T47D (cell line): Measurements from ENCODE around the gene NACC2.
A peak's percentile ranks its signal among the peaks of the same experiment; 100 is the strongest.

Experiments used
- DNase-seq, 2 experiments: peaks; one replicate each; pipeline versions ENCODE4 v3.0.0 to v3.0.0-alpha.2; 2011 to 2012; ENCODE audit warnings: low read depth in 1 of 2, low spot score in 1 of 2
- JUND ChIP-seq: IDR thresholded peaks from 2 replicates; pipeline ENCODE4 v1.6.1; 2012; ENCODE audit warnings: low read depth
- in situ Hi-C: cut with HindIII; loops from 2 replicates; pipeline ENCODE4 v1.10.0; 2016; ENCODE audit warnings: low sequenced_read_pairs, low pct_unique_long_range_greater_than_20kb

Gene NACC2

DNA sequence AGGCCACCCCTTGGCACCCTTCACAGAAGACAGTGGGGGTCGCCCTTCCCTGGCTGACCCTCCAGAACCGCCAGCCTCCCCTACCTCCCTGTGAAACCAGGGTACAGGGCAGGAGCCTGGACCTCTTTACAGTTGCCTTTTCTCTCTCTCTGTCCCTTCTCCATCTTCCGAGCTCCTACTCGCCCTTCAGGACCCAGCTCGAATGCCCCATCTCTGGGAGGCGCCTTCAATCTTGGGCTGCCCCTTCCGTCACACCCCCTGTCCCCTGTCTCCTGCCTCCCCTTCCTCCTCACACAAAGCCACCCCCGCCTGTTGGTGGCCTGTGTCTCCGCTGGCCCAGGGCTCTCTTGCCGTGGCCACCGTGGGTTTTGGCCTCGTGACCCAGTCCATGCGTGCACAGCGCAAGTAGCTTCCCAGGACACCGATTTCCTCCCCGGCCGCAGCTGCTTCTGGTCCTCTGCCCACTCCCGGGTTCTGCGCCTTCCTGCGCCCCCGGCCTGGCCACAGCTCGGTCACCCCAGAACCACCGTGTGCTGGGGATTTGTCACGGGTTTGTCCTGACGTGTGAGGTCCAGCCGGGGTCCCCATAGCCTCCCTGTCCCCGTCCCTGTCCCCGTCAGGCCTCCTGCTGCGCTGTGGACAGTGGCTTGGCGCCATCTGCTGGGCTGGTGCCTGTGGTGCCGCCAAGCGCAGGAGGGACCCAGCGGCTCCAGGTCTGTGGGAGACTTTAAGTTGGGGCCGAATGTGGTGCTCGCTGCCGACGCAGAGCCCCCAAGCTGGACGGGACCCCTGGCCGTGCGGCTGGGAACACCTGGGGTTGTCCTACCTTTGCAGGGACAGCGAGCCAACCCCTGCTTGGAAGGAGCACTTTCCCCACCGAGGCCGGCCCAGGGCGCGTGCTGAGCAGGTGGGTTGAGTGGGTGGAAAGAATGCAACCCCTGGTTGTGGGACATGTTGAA is 27.6 kb upstream of the NACC2 start:
- in situ Hi-C loops = no loop called here
- peak; percentile 74 to 92 for DNase-seq

GRCh38 chr9:136121801-136122200 is 26.7 kb upstream of the NACC2 start:
- in situ Hi-C loops = no loop called here
- no peak for DNase-seq
- no peak for TF ChIP-seq JUND

More for the DNA sequence above, 27.6 kb upstream of the NACC2 start:
- TF ChIP-seq JUND = no peak

DNA sequence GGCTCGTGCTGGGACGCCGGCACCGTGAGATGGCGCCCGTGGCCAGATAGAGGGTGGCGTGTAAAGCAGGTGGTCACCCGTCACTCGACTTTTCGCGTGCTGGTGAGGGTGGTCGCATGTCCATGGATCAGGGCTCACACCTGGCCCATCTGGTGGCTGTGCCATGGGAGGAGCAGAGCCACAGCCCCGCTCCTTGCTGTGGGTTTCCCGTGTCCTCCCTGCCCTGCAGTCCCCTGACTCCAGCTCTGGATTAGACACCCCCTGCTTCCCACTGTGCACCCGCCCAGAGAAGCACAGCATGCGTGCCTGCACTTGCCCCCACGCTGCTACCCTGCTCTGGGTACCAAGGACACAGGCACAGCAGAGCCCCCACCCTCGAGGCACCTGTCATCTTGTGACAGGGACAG is 25.4 kb upstream of the NACC2 start:
- in situ Hi-C loops = no loop called here
- DNase-seq = no peak
- no peak for TF ChIP-seq JUND

DNA sequence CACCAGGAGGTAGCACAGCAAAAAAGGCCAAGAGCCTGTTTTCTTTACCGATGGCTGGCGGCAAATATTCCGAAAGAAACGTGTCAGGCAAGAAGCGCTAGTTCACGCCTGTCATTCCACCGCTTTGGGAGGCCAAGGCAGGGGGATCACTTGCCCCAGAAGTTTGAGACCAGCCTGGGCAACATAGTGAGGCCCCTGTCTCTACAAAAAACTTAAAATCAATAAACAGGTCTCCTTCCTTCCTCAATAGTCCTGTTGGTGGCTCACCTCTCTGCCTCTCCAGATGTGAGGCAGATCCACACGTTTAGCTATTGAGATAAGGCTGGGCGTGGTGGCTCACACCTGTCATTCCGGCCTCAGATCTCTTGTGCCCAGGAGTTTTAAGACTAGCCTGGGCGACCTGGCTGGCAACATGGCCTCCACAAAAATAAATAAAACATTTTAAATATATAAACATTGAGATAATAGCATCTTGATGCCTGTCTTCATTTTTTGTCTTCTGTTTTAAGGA is 24.8 kb upstream of the NACC2 start:
- in situ Hi-C loops = no loop called here
- DNase-seq = peak in 1 of 2 experiments; percentile 45
- TF ChIP-seq JUND = no peak

DNA sequence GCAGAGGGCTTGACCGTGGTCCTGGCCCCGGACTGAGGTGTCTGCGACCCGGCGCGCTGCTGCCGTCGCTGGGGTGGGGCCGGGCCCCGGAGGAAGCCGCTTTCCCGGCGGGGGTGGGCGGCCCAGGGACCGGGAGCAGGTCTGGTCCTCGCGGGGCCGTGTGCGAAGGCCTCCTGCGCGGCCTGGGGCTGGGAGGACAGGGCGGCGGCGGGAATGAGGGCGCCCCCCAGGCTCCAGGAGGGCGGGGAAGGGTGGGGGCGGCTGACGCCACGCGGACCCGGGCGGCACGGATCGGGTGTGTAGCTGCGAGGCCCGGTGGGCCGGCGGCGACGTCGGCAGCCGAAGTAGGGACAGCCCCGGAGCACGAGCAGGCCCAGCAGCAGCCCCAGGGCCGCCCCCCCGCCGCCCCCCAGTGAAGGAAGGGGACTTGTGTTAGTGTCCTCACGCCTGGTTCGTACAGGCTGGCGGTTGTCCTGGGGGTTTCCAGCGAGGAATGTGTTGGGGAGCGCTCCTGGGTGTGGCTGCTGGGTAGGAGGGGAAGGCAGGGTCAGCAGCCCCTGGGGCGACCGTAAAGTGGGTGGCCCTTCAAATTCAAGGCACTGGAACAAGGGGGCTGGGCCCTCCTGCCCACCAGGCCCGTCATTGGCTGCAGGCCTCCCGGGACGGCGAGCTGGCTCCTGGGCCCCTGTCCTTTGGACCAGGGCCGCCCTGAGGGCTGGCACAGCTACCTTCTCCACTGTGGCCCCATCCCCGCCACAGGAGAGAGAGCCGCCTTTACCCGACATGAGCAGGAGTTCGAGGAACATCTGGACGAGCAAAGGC is 24.2 kb upstream of the NACC2 start:
- no peak for DNase-seq
- no peak for TF ChIP-seq JUND
- in situ Hi-C loops = no loop called here

DNA sequence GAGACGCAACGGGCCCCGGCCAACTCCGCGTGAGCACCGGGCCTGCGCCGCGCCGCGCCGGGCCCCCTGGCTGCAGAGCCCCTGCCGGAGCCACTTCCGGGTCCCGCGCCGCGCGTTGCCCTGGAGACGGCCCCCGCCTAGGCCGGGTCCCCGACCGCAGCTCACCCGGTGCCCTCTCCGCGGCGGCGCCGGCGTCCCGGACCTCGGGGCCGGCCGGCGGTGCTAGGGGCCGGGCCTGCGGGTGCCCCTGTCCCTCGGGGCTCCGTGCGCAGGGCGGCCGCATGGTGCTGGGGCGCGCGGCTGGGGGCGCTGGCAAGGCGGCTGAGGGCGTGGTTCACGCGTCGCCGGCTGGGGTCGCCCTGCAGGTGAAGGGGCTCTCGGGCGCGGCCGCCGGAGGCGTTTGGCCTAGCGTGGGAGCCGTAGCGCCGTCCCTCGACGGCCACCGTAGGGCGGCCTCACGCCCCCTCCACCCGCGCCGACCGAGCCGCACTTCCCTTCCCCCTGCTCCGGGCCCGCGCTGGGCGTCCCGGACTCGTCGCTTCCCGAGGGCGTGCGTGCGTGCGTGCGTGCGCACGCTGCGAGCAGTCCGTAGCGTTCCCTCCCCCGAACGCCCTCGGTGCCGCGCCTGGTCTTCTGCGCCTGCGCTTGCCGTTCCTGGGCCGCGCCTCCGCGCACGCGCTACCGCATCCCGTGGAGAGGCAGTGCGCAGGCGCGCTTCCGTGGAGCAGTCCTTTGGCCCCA is 23.4 kb upstream of the NACC2 start, which contains the start of gene TMEM250:
Gene TMEM250 (minus strand): TSS at position 556 of the 741 bp plus-strand sequence. CDS start 1,975 bp downstream, outside the sequence.
- no peak for TF ChIP-seq JUND
- in situ Hi-C loops = no loop called here

GRCh38 chr9:136117916-136118319 is 22.8 kb upstream of the NACC2 start:
- no peak for DNase-seq
- in situ Hi-C loops = no loop called here
- no peak for TF ChIP-seq JUND

More for the DNA sequence above, 23.4 kb upstream of the NACC2 start, which contains the start of gene TMEM250:
- DNase-seq = peak; percentile 98 to 99

GRCh38 chr9:136117291-136117915 is 22.3 kb upstream of the NACC2 start:
- DNase-seq = peak in 1 of 2 experiments; percentile 45
- in situ Hi-C loops = no loop called here
- no peak for TF ChIP-seq JUND

DNA sequence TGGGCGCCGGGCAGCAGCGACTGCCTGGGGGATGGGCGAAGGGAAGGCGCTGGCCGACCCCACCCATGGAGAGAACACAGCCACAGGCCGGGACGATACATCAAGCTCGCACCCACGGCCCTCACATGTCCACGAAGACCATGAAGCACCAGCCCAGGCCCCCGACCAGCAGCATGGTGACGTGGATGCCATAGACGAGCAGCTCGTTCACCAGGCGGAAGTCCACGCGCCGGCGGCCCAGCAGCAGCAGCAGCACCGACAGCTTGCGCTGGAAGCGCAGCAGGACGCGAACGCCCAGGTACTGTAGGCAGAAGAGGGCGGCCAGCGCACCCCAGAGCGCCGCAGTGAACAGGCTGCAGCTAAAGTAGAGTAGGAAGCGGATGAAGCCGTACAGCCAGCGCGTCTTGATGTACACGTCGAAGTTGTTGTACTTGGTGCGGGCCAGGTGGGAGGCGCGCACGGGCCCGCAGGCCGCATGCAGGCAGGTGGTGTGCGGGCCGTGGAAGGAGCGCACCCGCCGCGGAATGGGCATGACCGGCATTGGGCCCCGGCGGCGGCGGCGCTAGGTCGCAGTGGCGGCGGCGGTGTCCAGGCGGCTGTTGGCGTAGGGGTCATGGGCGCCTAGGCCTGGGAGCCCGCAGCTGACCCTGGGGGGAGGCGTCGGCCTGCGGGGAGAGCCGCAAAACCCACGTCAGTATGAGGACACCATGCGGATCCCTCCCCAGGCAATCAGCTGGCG is 21.4 kb upstream of the NACC2 start:
- in situ Hi-C loops = no loop called here
- no peak for TF ChIP-seq JUND

GRCh38 chr9:136115641-136116359 is 20.7 kb upstream of the NACC2 start:
- in situ Hi-C loops = no loop called here
- TF ChIP-seq JUND = no peak
- no peak for DNase-seq

More for the DNA sequence above, 21.4 kb upstream of the NACC2 start:
- DNase-seq = no peak

DNA sequence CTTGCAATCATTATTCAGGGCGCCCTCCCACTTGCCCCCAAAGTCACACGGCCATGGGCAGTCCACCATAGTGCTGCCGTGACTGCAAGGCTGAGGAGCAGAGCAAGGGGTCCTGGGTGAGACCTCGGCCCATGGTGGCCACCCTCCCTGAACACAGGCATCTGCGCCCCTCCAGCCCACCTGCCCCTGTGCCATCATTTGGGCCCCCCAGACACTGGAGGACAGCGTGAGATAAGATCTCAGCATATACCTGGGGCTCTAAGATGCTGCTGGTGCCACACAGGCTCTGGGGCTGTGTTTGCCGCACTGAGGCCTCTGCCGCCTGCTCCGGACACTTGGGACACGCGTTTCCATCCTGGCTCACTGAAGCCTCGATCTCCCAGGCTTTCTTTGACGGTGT is 20.1 kb upstream of the NACC2 start:
- no peak for DNase-seq
- no peak for TF ChIP-seq JUND
- in situ Hi-C loops = no loop called here
